Stomach (tissue), 9 donors: Measurements from ENCODE around the gene SCML2. TPM values are rescaled to one million over a fixed set of nuclear protein-coding genes. Genes with fewer than 3 reads are reported as not detected.

ENCODE experiments used
- DNase-seq, 2 donors: peaks; one replicate each; pipeline versions ENCODE4 v3.0.0 to v3.0.0-alpha.2; 2013 to 2019
- H3K27ac ChIP-seq, 5 donors: fragments of 200-600 bp in 4 of 5; sonication (generic) in 4 of 5; one replicate each; pipeline ENCODE4 v1.5.1; 2013 to 2019; ENCODE audit warnings: mild to moderate bottlenecking in 1 of 5, moderate library complexity in 1 of 5
- H3K27me3 ChIP-seq, 3 donors: fragments of 200-600 bp; sonication (generic); one replicate each; pipeline ENCODE4 v1.5.1; 2017 to 2019; ENCODE audit warnings: mixed run types in 1 of 3
- H3K36me3 ChIP-seq, 4 donors: fragments of 200-600 bp; sonication (generic); 1 replicate in 3 of 4; 2 replicates in 1 of 4; pipeline ENCODE4 v1.5.1; 2016 to 2019
- H3K4me1 ChIP-seq, 4 donors: fragments of 200-600 bp; sonication (generic); one replicate each; pipeline ENCODE4 v1.5.1; 2016 to 2019
- H3K4me3 ChIP-seq, 4 donors: fragments of 200-600 bp; sonication (generic) in 3 of 4; one replicate each; pipeline ENCODE4 v1.5.1; 2016 to 2019; ENCODE audit warnings: mild to moderate bottlenecking in 1 of 4
- H3K9me3 ChIP-seq, 4 donors: fragments of 200-600 bp; sonication (generic); one replicate each; pipeline ENCODE4 v1.5.1; 2016 to 2019
- EP300 ChIP-seq: sonication (generic); formaldehyde crosslinking; IDR thresholded peaks from one replicate; pipeline ENCODE4 v1.6.1; 2017; ENCODE audit warnings: antibody characterized with exemption
- POLR2A ChIP-seq, 4 donors: fragments of 450-650 bp; IDR thresholded peaks; one replicate each; pipeline ENCODE4 v1.6.1; 2016; ENCODE audit warnings: antibody characterized with exemption in 4 of 4, control low read depth in 2 of 4, mild to moderate bottlenecking in 1 of 4, moderate library complexity in 1 of 4
- POLR2AphosphoS5 ChIP-seq, 3 donors: sonication (generic); formaldehyde crosslinking; IDR thresholded peaks; one replicate each; pipeline ENCODE4 v1.6.1; 2016; ENCODE audit warnings: antibody characterized with exemption in 3 of 3
- WGBS, 5 donors: extraction: QIAGEN DNeasy Blood & Tissue Kit in 3 of 5; methylation state at CpG; one replicate each; pipeline versions ENCODE4 v1.1.5 to v1.1.7; 2013 to 2018; 5-methylcytosine and 5-hydroxymethylcytosine counted together
- intact Hi-C: fragments of 100-400 bp; cut with DNase I; formaldehyde crosslinking; loops from one replicate; pipeline ENCODE4 v1.15.1; 2023; ENCODE audit warnings: low total_unique reads
- polyA plus RNA-seq, 3 donors: library from polyadenylated mRNA; stranded (reverse); fragments of 200-250 nt; gene quantifications; one replicate each; pipeline ENCODE4 v1.2.3, GENCODE V29; 2013
- total RNA-seq, 5 donors: library from RNA; depleted of rRNA; stranded (reverse); fragments of >200 nt; gene quantifications; one replicate each; pipeline versions ENCODE4 v1.1.0 to v1.2.3, GENCODE V29; 2014 to 2016
- TF ChIP-seq, protein P1 (sequence below), 7 experiments: fragments of 450-650 bp in 4 of 7; fragments of 200-600 bp in 3 of 7; sonication (generic) in 3 of 7; IDR thresholded peaks; one replicate each; pipeline ENCODE4 v1.5.1; 2016 to 2019; ENCODE audit warnings: antibody characterized with exemption in 7 of 7, control low read depth in 2 of 7, mild to moderate bottlenecking in 1 of 7
- donor health status: healthy with polysubstance abuse.
- donor health status: Bipolar disorder and iron deficiency.
- donor health status: healthy.

The SCML2 gene
- total and polyA plus RNA-seq, 8 donors, result 0.45 to 5.7 (median 1.6) TPM; not detected in 1

DNA sequence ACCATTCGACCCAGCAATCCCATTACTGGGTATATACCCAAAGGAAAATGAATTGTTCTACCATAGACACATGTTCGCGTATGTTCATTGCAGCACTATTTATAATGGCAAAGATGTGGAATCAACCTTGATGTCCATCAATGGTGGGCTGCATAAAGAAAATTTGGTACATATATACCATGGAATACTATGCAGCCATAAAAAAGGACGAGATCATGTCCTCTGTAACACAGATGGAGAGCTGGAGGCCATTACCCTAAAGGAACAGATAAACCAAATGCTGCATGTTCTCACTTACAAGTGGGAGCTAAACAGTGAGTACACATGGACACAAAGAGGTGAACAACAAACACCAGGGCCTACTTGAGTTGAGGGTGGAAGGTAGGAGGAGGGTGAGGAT lies 45.1 kb downstream of the SCML2 start:
- H3K27ac ChIP-seq, result no peak overlapping the region
- H3K27me3 ChIP-seq, result peaks cover 0 to 3% (median 0%) of the 10 kb centered on the region in 3 donors
- DNase-seq, result no peak
- 80 to 97% (median 92%) methylated on average over 4 of the region's 4 CpGs for WGBS, 5 donors
- H3K4me1 ChIP-seq, result no peaks in the 10 kb centered on the region
- intact Hi-C loops, result no loop called here
- no peak for TF ChIP-seq EP300
- no peak for TF ChIP-seq POLR2AphosphoS5 (IDR thresholded peaks at IDR 0.05)
- no peak for TF ChIP-seq POLR2A (IDR thresholded peaks at IDR 0.05)
- TF ChIP-seq, protein P1, sequence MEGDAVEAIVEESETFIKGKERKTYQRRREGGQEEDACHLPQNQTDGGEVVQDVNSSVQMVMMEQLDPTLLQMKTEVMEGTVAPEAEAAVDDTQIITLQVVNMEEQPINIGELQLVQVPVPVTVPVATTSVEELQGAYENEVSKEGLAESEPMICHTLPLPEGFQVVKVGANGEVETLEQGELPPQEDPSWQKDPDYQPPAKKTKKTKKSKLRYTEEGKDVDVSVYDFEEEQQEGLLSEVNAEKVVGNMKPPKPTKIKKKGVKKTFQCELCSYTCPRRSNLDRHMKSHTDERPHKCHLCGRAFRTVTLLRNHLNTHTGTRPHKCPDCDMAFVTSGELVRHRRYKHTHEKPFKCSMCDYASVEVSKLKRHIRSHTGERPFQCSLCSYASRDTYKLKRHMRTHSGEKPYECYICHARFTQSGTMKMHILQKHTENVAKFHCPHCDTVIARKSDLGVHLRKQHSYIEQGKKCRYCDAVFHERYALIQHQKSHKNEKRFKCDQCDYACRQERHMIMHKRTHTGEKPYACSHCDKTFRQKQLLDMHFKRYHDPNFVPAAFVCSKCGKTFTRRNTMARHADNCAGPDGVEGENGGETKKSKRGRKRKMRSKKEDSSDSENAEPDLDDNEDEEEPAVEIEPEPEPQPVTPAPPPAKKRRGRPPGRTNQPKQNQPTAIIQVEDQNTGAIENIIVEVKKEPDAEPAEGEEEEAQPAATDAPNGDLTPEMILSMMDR (IDR thresholded peaks at IDR 0.05), result no peak
- H3K4me3 ChIP-seq, result no peak overlapping the region
- no peaks in the 10 kb centered on the region for H3K36me3 ChIP-seq
- H3K9me3 ChIP-seq, result peaks cover 0 to 6% (median 2%) of the 10 kb centered on the region in 4 donors

DNA sequence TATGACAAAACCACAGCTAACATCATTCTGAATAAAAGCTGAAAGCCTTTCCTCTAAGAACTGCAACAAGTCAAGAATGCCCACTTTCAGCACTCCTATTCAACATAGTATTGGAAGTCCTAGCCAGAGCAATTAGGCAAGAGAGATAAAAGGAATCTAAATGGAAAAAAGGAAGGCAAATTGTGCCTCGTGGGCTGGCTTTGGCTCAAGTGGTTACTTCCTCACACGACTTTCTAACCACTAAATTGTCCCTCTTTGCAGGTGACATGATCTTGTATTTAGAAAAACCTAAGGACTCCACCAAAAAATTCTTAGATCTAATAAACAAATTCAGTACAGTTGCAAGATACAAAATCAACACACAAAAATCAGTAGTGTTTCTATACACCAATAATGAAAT lies 57.2 kb downstream of the SCML2 start:
- no peaks in the 10 kb centered on the region for H3K27me3 ChIP-seq
- TF ChIP-seq EP300, result no peak
- no peak for TF ChIP-seq POLR2A (IDR thresholded peaks at IDR 0.05)
- TF ChIP-seq POLR2AphosphoS5 (IDR thresholded peaks at IDR 0.05), result no peak
- TF ChIP-seq, protein P1 (IDR thresholded peaks at IDR 0.05), result no peak
- 42 to 75% (median 64%) methylated on average over 2 of the region's 2 CpGs for WGBS, 5 donors

DNA sequence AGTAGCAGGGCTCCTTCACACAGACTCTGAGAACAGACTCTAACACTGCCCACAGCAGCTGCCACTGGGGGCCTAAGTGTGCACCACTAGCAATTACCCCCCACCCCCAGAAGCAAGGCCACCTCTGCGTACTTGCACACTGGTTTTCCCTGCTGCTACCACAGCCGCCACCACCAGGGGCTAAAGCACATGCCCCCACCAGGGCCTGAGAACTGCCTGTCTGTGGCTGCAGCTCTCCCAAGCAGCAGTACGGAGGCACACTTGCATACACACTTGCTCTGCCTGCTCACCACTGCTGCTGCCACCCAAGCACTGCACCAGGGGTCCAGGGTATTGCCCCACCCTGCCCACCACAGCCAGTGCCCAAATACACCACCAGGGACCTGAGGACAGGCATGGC lies 59.6 kb downstream of the SCML2 start:
- Histone ChIP-seq H3K4me1 (no peaks in the 10 kb centered on the region), H3K27me3 (no peaks in the 10 kb centered on the region), H3K27ac (no peak overlapping the region), H3K4me3 (no peak overlapping the region), H3K36me3 (no peaks in the 10 kb centered on the region), H3K9me3 (peaks cover 0 to 8% (median 0%) of the 10 kb centered on the region in 4 donors)
- 69 to 100% (median 92%) methylated on average over 2 to 3 of the region's 3 CpGs for WGBS, 5 donors
- TF ChIP-seq EP300 (no peak), POLR2A (IDR thresholded peaks at IDR 0.05) (no peak), POLR2AphosphoS5 (IDR thresholded peaks at IDR 0.05) (no peak)
- TF ChIP-seq, protein P1 (IDR thresholded peaks at IDR 0.05), result no peak
- no peak for DNase-seq
- intact Hi-C loops, result no loop called here

More for the DNA sequence above, 57.2 kb downstream of the SCML2 start:
- Histone ChIP-seq H3K4me1 (no peaks in the 10 kb centered on the region), H3K4me3 (no peak overlapping the region), H3K36me3 (no peaks in the 10 kb centered on the region), H3K9me3 (peaks cover 0 to 8% (median 0%) of the 10 kb centered on the region in 4 donors), H3K27ac (no peak overlapping the region)
- intact Hi-C loops, result no loop called here
- DNase-seq, result no peak

DNA sequence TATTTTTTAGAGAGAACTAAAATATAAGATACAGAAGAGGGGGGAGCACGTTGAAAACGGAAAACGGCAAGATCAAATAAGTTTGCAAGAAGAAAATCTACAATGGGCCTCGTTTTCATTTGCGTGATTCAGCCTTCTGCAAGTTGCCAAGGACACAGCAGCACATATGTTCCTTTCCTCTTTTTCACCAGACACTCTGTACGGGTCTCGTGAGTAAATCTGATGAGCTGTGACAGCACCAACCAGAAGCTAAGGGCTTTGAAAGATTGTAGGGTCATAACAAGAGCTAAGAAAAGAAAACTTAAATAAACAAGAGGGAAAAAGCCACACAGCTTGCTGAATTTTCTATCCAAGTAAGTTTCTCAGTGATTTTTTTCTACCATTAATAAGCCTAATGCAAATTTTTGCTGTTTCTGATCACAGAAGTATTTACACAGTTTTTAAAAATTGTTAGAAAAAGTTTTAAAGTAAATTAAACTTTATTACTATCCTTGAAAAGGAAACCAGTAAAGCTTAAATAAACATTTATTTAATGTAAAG lies 63.4 kb downstream of the SCML2 start:
- no peaks in the 10 kb centered on the region for H3K27me3 ChIP-seq
- H3K36me3 ChIP-seq, result no peaks in the 10 kb centered on the region
- H3K9me3 ChIP-seq, result peaks cover 0 to 8% (median 0%) of the 10 kb centered on the region in 4 donors
- 45 to 66% (median 54%) methylated on average over 7 of the region's 7 CpGs for WGBS, 5 donors
- peak in 1 of 2 donors; percentile 31 for DNase-seq
- TF ChIP-seq, protein P1 (IDR thresholded peaks at IDR 0.05), result no peak
- TF ChIP-seq POLR2A (IDR thresholded peaks at IDR 0.05) (no peak), EP300 (no peak), POLR2AphosphoS5 (IDR thresholded peaks at IDR 0.05) (no peak)
- H3K27ac ChIP-seq, result no peak overlapping the region
- no peaks in the 10 kb centered on the region for H3K4me1 ChIP-seq
- H3K4me3 ChIP-seq, result no peak overlapping the region
- intact Hi-C loops, result no loop called here
